LNCAP (cell line): ENCODE data around the gene CTAGE1.

Experiments used
- TF ChIP-seq, protein P1 (sequence below): fragments of 450-650 bp; IDR thresholded peaks from 2 replicates; pipeline ENCODE4 v1.5.1; 2017; ENCODE audit warnings: mild to moderate bottlenecking

The CTAGE1 gene

DNA sequence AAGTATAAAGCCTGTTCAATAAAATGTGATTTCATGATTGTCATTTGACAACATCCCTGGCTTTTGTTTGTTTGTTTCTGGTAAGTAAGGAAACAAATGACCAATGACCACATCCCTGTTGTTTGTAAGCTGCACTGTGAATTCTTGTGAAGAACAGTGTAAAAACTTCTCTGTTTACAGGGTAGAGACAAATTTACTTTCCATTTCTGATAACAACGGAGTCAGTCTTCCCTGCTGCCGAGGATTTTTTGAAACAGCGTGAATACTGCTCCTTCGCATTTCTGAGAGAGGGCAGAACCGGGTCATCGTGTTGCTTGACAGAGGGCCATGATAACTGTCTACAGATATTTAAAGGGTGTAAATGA lies 38.4 kb upstream of the CTAGE1 start:
- TF ChIP-seq, protein P1, sequence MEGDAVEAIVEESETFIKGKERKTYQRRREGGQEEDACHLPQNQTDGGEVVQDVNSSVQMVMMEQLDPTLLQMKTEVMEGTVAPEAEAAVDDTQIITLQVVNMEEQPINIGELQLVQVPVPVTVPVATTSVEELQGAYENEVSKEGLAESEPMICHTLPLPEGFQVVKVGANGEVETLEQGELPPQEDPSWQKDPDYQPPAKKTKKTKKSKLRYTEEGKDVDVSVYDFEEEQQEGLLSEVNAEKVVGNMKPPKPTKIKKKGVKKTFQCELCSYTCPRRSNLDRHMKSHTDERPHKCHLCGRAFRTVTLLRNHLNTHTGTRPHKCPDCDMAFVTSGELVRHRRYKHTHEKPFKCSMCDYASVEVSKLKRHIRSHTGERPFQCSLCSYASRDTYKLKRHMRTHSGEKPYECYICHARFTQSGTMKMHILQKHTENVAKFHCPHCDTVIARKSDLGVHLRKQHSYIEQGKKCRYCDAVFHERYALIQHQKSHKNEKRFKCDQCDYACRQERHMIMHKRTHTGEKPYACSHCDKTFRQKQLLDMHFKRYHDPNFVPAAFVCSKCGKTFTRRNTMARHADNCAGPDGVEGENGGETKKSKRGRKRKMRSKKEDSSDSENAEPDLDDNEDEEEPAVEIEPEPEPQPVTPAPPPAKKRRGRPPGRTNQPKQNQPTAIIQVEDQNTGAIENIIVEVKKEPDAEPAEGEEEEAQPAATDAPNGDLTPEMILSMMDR: no peak

DNA sequence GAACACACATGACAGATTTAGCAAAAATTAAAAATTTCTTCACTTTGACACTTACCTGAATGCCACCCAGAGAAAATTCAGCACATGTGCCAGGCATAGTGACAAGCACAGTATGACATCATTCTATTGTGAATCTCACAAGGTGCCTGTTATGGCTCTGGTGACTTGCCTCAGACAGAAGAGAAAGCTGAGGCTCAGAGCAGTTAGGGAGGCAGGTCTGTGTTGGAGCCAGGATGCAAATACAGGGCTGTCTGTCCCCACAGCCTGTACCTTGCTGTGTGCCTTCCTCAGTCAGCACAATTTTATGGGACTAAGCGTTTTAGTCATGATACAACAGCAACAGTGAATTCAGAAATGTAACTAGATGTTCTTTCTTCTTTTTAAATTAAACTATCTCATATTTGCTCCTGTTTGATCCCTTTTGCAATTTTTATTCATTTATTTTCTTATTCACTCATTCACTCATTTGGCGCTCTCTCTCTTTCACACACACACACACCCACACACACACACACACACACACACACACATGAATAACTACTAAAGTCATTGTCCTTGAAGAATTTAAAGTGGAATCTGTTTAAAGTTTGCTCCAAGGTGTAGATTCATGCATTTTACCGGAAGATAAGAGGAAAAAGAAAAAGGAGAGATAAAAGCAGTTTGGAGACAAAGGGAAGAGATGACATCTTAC lies 37.9 kb upstream of the CTAGE1 start:
- TF ChIP-seq, protein P1: no peak

DNA sequence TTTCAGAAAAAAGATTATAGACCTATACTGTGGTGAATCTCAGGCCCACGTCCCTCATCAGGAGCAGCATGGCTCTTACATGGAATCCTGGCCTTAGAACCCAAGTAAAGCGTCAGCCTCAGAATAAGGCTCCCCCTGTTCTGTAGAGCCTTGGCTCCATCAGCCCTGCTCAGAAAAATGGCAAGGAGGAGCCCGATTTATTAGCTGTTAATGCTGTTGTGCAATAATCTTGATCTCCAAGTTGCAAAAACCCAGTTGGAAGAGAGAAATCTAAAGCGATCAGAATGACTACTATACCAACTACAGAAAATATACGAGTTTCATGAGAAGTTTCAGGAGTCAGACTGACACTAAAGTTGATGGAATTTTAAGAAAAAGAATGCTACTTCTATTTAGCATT lies 35.6 kb upstream of the CTAGE1 start:
- TF ChIP-seq, protein P1: no peak

DNA sequence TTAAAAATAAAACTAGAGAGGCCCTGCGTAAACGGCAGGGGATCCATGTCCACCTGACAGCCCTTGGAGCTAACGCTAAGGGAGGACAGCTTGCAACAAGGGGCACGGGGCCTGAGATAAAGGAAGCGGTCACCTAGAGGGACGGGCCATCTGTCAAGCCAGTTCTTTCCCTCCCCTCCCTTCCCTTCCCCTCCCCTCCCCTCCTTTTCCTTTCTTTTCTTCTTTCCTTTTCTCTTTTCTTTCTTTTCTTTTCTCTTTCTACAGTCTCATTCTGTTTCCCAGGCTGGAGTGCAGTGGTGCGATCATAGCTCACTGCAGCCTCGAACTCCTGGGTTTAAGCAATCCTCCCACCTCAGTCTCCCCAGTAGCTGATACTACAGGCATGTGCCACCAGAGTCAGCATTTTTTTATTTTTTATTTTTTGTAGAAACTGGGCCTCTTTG lies 34.5 kb upstream of the CTAGE1 start:
- TF ChIP-seq, protein P1: no peak

DNA sequence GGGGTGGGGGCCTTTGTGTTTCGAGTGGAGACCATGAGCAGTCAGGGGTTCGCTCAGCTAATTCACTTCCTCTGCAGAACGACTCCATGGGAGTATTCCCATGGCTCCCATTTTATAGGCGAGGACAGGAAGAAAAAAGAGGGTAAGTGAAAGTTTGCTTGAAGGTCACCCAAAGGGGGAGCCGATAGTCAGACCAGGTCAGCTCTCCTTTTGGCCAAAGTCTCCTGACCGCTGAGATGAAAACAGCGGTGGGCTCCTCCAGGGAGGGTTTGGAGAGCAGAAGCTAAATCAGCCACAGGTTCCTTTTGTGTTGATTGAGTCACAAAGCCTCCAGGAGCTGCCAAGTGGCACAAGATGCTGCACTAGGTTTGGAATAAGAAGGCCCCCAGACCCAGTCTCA lies 34.1 kb upstream of the CTAGE1 start:
- TF ChIP-seq, protein P1: no peak

DNA sequence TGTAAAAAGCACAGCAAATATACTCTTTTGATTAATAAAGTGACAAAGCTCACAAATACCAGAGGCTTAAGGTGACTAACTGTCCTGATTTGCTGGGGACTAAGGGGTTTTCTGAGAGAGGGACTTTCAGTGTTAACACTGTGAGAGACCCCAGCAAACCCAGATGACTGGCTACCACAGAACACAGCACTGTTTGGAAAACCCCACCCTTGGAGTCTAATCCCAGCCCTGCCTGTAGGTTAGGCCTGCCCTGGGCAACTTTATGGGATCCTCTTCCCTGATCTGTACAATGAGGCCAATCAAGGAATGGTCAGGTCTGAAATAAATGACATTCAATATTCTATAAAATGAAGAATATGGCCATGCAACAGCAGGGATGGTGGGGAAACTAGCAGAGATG lies 30.5 kb upstream of the CTAGE1 start:
- TF ChIP-seq, protein P1: no peak

DNA sequence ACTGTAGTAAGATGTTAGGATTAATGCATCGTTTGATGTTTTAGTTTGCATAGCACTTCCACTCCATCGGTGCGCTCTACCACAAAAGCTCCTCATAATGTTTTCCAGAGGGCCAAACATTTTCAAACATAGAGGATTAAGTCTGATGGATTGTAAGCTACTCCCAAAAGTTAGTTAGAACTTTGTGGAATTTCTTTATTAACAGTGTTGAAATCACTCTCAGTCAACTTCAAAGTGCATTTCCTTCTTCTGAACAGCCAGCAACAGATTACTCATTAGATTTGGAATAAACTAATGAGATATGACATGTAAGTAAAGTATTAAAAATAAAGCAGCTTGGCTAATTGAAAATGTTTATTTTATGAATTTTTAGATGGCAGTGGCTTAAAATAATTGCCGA lies 30.1 kb upstream of the CTAGE1 start:
- TF ChIP-seq, protein P1: no peak

DNA sequence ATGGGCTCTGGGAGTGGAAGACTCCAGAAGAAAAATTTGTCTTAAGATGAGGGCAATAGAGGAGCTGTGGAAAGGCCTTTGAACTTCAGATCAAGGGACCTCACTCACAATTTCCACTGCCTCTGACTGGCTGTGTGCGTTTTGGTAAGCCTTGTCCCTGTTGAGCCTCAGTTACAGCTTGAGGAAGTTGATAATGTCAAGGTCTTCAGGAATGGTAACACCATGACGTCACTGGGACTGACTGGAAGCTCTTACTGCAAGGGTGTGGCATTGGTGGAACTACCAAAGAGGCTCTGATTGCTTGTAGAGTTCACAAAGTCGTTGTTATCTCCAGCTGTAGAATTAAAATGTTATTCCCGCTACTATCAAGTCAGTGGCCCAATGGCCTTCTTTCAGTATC lies 29.2 kb upstream of the CTAGE1 start:
- TF ChIP-seq, protein P1: no peak
